HG03571 (cell line): Measurements from ENCODE around the gene TRAT1.

Experiments used
- ATAC-seq: cut with Tn5 transposase; IDR thresholded peaks from one replicate; pipeline ENCODE4 v1.9.1; 2021; ENCODE audit not compliant: unreplicated experiment

TRAT1 gene

DNA sequence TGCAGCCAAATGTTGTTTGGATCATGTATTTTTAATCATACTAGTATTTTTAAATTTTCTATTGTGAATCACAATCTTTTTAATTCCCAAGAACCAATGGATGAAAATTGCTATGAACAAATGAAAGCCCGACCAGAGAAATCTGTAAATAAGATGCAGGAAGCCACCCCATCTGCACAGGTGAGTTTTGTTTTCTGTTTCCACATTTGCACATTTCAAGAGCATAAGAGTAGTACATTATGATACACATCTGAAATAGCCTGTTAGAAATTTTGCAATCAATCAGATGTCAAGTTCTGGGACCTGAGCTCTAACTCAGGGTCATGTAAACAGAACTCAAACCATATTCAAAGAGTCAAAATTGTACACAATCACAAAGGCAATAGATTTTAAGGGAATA, 26.5 kb downstream of the TRAT1 start:
- ATAC-seq = no peak

DNA sequence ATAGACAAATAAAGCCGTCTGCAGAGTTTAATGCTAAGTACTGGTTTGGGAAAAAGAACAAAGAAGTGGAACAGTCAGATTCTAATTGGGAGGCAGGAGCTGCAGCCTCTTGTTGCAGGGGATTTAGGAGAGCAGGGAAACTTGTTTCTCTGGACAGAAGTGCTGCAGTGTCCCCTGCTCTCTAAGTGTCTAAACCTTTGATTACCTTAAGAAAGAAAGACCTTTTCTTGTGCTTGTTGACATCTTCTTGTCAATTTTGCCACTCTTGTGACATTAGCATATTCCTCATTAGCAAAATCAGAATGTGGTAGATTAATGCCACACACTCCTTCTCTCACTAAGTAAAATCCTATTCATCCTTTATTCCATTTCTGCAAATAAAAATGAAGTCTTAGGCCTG, 38.8 kb downstream of the TRAT1 start:
- no peak for ATAC-seq

DNA sequence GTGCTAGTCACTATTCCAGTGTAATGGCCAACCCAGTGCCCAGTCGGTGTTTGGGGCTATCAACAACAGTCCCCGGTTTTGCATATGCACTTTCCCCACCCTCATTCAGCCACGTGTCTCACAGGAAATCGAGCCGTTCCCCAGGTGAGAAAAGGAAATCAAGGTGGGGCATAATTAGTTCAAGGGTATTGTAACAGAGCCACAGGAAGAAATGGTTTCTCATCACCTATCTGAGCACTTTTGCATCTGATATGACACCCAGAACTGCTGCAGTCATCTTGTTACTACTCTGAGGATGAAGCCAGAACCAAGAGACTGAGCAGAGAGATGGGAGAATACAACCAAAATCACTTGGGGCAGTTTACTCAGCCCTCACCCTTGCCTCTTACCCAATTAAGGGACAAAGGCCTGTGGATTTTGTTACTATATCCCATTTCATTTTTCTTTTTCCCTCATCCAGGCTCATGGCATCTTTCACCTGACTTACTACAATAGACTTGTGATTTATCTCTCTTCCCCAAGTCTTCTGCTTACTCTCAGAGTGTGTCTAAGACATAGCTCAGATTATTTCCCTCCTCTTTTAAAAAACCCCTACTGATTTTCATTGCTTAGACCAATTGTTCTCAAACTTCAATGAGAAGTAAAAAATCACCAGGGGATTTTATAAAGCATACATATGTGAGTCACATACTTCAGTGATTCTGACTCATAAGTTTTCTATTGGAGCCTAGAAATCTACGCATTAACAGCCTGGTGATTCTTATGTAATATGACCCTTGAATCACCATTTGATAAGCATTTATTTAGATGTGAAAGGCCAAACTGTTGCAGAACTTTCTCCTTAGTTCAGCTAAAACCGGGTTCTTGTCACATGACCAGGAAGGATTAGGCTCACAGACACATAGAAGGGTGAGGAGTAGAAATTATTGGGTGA, 40.5 kb downstream of the TRAT1 start:
- ATAC-seq = no peak

DNA sequence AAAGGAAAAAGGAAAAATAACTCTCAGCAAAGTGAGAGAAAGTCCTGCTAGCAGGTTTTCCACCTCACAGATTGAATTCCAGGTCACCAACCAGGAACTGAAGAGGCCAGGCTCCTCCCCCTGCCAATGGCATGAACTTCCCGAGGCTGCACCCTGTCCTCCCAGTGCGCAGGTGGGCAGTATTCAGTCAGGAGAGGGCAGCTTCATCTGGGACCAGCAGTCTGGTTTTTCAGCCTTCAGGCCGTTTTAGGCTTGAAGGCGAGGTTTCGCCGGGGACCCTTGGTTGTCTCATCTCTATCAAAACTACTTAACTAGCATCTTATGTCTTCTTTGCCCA, 41.2 kb downstream of the TRAT1 start:
- no peak for ATAC-seq

DNA sequence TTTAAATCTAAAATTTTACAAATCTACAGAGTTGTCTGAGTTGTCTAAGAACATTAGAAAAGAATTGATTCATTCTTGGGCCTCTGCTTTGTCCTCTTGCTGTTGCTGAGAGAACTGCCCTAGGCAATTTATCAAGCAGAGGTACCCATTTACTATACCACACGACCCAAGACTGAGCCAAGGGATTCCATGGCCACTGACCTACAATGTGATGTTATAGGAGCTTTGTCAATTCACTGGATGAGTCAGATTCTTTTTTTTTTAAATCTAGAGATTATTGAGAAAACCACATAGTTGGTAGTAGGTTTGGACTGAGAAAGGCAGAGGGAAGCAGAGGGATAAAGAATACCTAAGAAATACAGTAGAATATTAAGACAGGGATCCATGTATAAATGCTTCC, 55.3 kb downstream of the TRAT1 start:
- no peak for ATAC-seq

DNA sequence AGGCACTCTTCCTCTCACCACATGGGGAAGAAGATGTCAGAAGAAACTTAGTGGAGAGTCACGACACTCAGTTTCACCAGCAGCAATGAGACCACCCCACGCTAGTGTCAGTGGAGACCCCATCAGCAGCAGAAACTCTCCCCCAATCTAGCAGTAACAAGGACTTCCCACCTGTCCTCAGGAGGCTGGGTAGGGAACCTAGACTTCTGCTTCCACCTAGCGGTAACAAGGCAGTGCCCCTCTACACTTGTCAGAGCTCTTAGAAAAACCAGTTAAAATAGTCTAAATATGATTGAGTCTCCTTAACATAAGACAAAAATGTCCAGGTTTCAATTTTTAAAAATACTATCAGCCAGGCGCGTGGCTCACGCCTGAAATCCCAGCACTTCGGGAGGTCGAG, 57.3 kb downstream of the TRAT1 start:
- no peak for ATAC-seq

DNA sequence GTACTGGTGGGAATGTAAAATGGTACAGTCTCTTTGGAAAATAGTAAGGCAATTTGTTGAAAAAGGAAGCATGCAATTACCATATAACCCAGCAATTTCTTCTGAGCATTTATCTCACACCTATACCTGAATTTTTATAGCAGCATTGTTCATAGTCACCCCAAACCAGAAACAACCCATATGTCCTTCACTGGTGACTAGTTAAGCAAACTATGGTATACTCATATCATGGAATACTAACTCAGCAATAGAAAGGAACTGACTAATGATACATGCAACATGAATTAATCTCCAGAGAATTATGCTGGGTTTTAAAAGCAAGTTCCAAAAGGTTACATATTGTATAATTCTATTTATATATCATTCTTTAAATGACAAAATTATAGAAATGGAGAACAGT, 60.2 kb downstream of the TRAT1 start:
- no peak for ATAC-seq

DNA sequence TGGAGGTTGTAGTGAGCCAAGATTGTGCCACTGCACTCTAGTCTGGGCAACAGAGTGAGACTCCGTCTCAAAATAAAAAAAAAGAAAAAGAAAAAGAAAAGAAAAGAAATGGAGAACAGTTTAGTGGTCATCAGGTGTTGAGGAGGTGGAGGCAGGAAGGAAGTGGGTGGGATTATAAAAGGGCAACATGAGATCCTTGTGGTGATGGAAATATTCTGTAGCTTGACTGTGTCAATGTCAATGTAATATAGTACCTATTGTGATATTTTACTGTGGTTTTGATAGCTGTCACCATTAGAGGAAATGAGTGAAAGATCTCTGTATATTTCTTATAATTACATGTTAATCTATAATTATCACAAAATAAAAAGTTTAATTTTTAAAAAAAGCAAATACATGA, 60.8 kb downstream of the TRAT1 start:
- ATAC-seq = no peak

DNA sequence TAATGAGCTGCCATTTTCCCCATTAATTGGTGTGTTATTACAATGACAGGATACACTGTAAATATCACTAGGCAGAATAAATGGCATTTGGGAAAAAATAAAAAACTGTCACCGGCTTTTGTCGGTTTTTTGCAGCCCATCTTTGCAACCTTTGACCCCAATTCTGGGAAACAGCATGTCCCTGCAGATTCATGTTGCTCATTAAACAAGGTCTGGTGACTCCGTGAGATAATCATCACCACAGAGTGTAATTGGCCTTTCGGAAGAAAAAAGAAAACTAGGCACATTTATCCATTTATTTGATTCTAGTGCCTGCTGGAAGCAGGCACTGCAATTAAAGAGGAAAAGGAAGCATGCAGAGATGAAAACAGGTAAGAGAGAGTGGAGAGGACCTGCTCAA, 64.5 kb downstream of the TRAT1 start:
- no peak for ATAC-seq

DNA sequence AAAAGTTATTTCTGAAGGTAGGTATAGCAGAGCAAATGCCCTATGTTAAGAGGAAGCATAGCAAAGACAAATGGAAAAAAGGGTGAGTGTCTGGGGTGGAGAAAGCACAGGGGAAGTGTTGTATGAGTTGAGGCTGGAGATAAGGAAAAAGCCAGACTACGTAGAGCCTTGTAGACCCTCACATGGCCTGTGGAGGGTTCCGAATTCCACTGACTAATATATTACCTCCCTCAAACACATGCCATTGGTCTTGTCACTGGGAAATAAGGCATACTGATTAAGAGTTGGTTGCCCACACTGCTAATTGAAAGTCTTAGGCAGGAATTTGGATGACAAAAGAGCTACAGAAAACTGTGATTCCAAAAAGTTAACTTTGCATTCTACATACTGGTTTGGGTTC, 65.2 kb downstream of the TRAT1 start:
- no peak for ATAC-seq

DNA sequence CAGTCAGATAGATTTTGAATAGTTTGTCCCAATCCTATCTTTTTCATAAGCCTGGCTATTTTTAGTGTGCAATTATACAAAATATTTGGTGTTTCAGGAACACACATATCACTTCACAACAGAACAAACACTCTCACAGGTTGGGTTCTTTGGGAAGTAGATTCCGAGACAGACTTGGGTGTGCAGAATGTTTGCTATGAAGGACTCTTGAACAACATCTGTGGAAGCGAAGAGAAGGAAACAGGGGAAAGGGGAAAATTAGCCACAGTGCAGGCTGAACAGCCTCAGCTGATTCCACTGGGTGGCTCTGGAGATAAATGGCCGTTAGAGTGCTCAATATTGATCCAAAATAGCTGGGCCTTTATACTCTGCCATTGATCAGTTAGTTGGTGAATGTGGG, 69.2 kb downstream of the TRAT1 start:
- no peak for ATAC-seq

DNA sequence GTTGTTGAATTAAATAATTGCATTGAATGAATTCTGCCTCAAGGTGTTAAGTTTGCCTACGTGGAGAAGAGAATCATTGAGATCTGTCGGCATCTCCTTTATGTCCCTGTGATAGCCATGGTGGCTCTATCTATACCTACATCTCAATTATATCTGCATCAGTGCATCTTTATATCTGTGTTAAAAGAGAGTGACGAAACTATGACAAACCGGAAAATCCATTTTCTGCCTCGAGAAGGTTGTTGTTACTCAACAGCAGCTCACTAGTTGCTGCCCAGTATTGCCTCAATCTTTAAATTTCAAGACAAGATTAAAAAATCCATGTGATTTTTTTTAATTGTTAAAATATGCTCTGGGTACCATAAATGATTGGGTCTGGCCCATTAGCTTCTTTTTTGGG, 72.4 kb downstream of the TRAT1 start:
- no peak for ATAC-seq

DNA sequence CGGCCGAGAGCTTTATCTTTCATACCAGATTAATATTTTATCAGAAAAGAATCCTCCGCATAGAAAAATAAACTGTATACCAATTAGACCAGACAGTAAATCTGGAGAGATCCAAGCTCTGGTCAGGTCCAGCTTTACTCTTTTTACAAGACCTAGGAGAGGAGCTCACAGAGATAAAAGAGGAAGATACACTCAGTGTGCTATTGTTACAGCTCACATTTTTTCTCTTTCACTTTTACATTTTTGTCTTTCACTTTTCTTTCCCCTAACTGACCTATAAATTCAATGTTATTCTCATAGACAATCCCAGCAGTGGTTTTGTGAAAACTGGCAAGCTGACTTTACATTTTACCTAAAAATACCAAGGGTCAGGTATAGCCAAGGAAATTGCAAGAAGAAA, 75.3 kb downstream of the TRAT1 start:
- no peak for ATAC-seq

DNA sequence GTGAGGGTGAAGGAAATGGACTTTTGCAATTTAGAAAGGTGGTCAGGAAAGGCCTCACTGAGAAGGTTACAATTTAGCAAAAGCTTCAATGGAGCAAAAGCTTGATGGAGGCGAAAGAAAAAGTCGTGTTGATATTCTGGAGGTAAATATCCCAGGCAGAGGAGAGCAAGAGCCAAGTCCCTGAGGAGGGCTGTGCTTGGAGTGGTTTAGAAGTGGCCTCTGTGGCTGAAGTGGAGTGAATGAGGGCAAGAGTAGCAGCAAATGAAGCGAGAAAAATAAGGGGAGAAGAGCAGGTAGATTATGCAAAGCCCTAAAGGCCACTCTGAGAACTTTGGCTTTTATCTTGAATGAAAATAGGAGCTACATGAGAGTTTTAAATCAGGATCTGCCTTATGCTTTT, 76.9 kb downstream of the TRAT1 start:
- no peak for ATAC-seq
